Measurements from ENCODE around the gene NUBPL.

- TF ChIP-seq CTCF (IDR thresholded peaks at IDR 0.05) (no peak), POLR2A (IDR thresholded peaks at IDR 0.05) (no peak)
Observed at GRCh38 chr14:31884776-31885379, 323.7 kb downstream of the NUBPL start.

Measured in lower leg skin (tissue), 3 donors.